Choroid plexus epithelial cell (primary cell): ENCODE results near the gene ALMS1.
"Not testable (repeated sequence)": the region's sequence is repeated elsewhere in the genome, so short reads cannot be mapped to it uniquely, and the experiment has no call there.

Source experiments
- DNase-seq: peaks from one replicate; pipeline ENCODE4 v3.0.0-alpha.2; 2010; ENCODE audit warnings: low read depth
- H3K4me3 ChIP-seq: 2 replicates; pipeline ENCODE4 v1.5.1; 2011; ENCODE audit warnings: low read depth, mild to moderate bottlenecking, control low read depth, low read length, moderate library complexity
- CTCF ChIP-seq: conservative IDR thresholded peaks from 2 replicates; pipeline ENCODE4 v1.5.1; 2011; ENCODE audit warnings: low read depth, mild to moderate bottlenecking, control low read depth, inconsistent platforms, low read length, moderate library complexity

ALMS1 gene

GRCh38 chr2:73385504-73386341, at the start of gene ALMS1:
Gene ALMS1 (plus strand): TSS chr2:73385836. CDS start chr2:73385869, 33 bp downstream.
- peak; percentile 88 for DNase-seq
- peak within 1 kb of the TSS; percentile 93 for H3K4me3 ChIP-seq
- TF ChIP-seq CTCF = peak; percentile 25

- TF ChIP-seq CTCF = no peak
- no peak overlapping the region for H3K4me3 ChIP-seq
Observed at GRCh38 chr2:73337828-73338227, 47.8 kb upstream of the ALMS1 start.

GRCh38 chr2:73339201-73339600, 46.4 kb upstream of the ALMS1 start:
- DNase-seq = peak; percentile 2
- no peak overlapping the region for H3K4me3 ChIP-seq
- TF ChIP-seq CTCF = no peak

More at GRCh38 chr2:73337828-73338227, 47.8 kb upstream of the ALMS1 start:
- no peak for DNase-seq

GRCh38 chr2:73341039-73341438, 44.6 kb upstream of the ALMS1 start:
- TF ChIP-seq CTCF = no peak
- no peak overlapping the region for H3K4me3 ChIP-seq
- DNase-seq = no peak

GRCh38 chr2:73343992-73344391, 41.6 kb upstream of the ALMS1 start:
- no peak overlapping the region for H3K4me3 ChIP-seq
- TF ChIP-seq CTCF = no peak
- no peak for DNase-seq

- DNase-seq, H3K4me3 ChIP-seq: not testable (repeated sequence)
Observed at GRCh38 chr2:73344747-73345146, 40.9 kb upstream of the ALMS1 start.

GRCh38 chr2:73350035-73350691, 35.5 kb upstream of the ALMS1 start:
- peak; percentile 1 for DNase-seq
- H3K4me3 ChIP-seq = no peak overlapping the region
- TF ChIP-seq CTCF = no peak
